Psoas muscle (tissue), 8 donors: ENCODE measurements around the gene KDM5A. TPM values are rescaled to one million over a fixed set of nuclear protein-coding genes. Genes with fewer than 3 reads are reported as not detected.
A peak's percentile ranks its signal among the peaks of the same experiment; 100 is the strongest.

Experiments
- ATAC-seq, 4 donors: fragments of 200-7000 bp; cut with Tn5 transposase; one replicate each; pipeline ENCODE4 v1.9.1; 2020; ENCODE audit warnings: moderate library complexity in 3 of 4, mild to moderate bottlenecking in 2 of 4
- DNase-seq, 2 donors: peaks; one replicate each; pipeline ENCODE4 v3.0.0-alpha.2; 2020
- H3K27ac ChIP-seq: fragments of 200-600 bp; one replicate; pipeline ENCODE4 v1.8.0; 2022
- H3K27me3 ChIP-seq, 3 donors: fragments of 200-600 bp in 1 of 3; one replicate each; pipeline versions ENCODE4 v1.6.1 to v1.8.0; 2013 to 2022; ENCODE audit warnings: low read length in 2 of 3, mild to moderate bottlenecking in 2 of 3, moderate library complexity in 1 of 3; ENCODE audit not compliant: insufficient read depth in 3 of 3
- H3K36me3 ChIP-seq, 2 donors: fragments of 200-600 bp in 1 of 2; one replicate each; pipeline versions ENCODE4 v1.6.1 to v1.8.0; 2013 to 2022; ENCODE audit warnings: low read depth in 1 of 2, mild to moderate bottlenecking in 1 of 2, moderate library complexity in 1 of 2; ENCODE audit not compliant: insufficient read depth in 1 of 2
- H3K4me1 ChIP-seq: fragments of 200-600 bp; one replicate; pipeline ENCODE4 v1.8.0; 2022
- H3K4me3 ChIP-seq: fragments of 200-600 bp; one replicate; pipeline ENCODE4 v1.8.0; 2022; ENCODE audit warnings: mild to moderate bottlenecking
- H3K9me3 ChIP-seq: fragments of 200-600 bp; one replicate; pipeline ENCODE4 v1.8.0; 2022
- CTCF ChIP-seq: fragments of 200-600 bp; IDR thresholded peaks from one replicate; pipeline ENCODE4 v1.8.0; 2022; ENCODE audit warnings: antibody characterized with exemption
- WGBS, 3 donors: extraction: QIAGEN DNeasy Blood & Tissue Kit; methylation state at CpG; one replicate each; pipeline versions ENCODE4 v1.1.6 to v1.1.7; 2013; 5-methylcytosine and 5-hydroxymethylcytosine counted together
- intact Hi-C, 2 donors: fragments of 100-400 bp; cut with DNase I; formaldehyde crosslinking; loops; one replicate each; pipeline versions ENCODE4 v1.11.0 to v1.14.2; 2022
- polyA plus RNA-seq, 3 donors: library from polyadenylated mRNA; stranded (reverse); fragments of 200-250 nt; gene quantifications; one replicate each; pipeline ENCODE4 v1.2.3, GENCODE V29; 2013
- total RNA-seq, 4 donors: library from RNA; stranded (reverse); fragmentation: NEBNext Ultra II Directional in 2 of 4; extraction: Animal tissue kit (Norgen Biotek cat#: 25700) in 2 of 4; gene quantifications; one replicate each; pipeline versions ENCODE4 v1.2.1 to v1.2.4, GENCODE V29; 2021 to 2023
- donor health status: healthy with polysubstance abuse.
- donor health status: DM: no; HTN: no; CAD: no; lungs with moderate emphysema.
- donor health status: Bipolar disorder and iron deficiency.
- donor health status: healthy.
- donor health status: DM: yes; HTN: yes; CAD: no.
- donor health status: DM: no; HTN: no; CAD: no.
- donor health status: DM: no; HTN: no; CAD: no.
- donor health status: DM: yes; HTN: yes; CAD: no.

The KDM5A gene
- total and polyA plus RNA-seq, 7 donors: 4.0 to 49.5 (median 24.8) TPM

GRCh38 chr12:264269-264668 is 124.9 kb downstream of the KDM5A start:
- H3K27ac ChIP-seq: no peak overlapping the region
- no peak for TF ChIP-seq CTCF
- no peaks in the 10 kb centered on the region for H3K9me3 ChIP-seq
- no peaks in the 10 kb centered on the region for H3K4me1 ChIP-seq
- DNase-seq: no peak
- 80 to 84% (median 81%) methylated on average over 3 of the region's 3 CpGs for WGBS, 3 donors
- H3K27me3 ChIP-seq: no peaks in the 10 kb centered on the region
- H3K4me3 ChIP-seq: no peak overlapping the region
- H3K36me3 ChIP-seq: no peaks in the 10 kb centered on the region
- no peak for ATAC-seq
- intact Hi-C loops: no loop called here

DNA sequence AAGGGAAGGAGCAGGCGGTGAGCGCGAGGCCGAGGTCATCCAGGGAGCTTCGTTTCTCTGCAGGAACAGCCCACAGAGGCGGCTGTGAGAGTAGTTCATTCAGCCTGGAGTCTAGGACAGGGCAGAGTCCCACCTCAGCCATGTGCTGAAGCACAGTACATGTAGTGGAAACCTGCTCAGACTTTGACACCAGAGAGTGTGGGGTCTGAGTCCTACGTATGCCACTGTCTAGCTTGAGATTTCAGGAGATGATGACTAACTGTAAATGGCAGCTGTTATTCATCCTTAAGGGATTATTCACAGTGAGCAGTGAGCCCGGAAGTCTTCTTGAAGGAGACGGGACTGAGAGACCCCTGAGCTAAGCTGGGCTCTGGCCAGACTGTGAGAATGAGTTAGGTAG is 125.5 kb downstream of the KDM5A start:
- no peak overlapping the region for H3K4me3 ChIP-seq
- H3K27me3 ChIP-seq: peaks cover 0 to 1% (median 0%) of the 10 kb centered on the region in 3 donors
- DNase-seq: no peak
- no peaks in the 10 kb centered on the region for H3K4me1 ChIP-seq
- H3K36me3 ChIP-seq: no peaks in the 10 kb centered on the region
- H3K9me3 ChIP-seq: no peaks in the 10 kb centered on the region
- TF ChIP-seq CTCF: no peak
- intact Hi-C loops: no loop called here
- H3K27ac ChIP-seq: no peak overlapping the region
- WGBS, 3 donors: 63 to 70% (median 65%) methylated on average over 9 of the region's 9 CpGs
- ATAC-seq: peak in 1 of 4 donors; percentile 24

DNA sequence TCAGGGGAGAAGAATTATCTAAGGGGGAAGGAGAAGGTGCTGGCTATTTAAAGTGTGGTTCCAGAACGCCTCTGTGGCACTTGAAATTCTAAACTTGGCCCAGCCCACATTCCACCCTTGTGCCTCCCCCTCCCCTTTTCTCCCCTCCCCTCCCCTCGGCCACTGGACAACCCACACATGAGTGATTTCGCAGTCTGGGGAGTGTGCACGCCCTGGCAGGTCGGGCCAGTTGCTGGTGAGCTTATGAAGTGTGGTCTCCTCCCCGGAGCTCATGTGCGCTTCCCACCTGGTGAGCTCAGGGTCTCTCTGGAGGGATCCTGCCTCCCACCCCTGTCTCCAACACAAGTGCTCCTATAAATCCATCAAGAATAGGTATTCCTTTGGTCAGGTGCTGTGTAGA is 126.3 kb downstream of the KDM5A start, which contains the start of gene SLC6A13:
Gene SLC6A13 (minus strand): TSS at position 20 of the 400 bp plus-strand sequence. CDS start 2,784 bp downstream, outside the sequence.
- WGBS, 3 donors: 17 to 20% (median 19%) methylated on average over 7 of the region's 7 CpGs
- no peak within 1 kb of the TSS for H3K27ac ChIP-seq
- intact Hi-C loops: no loop called here
- no peaks in the 10 kb centered on the region for H3K9me3 ChIP-seq
- TF ChIP-seq CTCF: no peak
- ATAC-seq (peak in 3 of 4 donors; percentile 56 to 65 (median 62)), DNase-seq (no peak)
- H3K4me3 ChIP-seq: no peak within 1 kb of the TSS
- no peaks in the 10 kb centered on the region for H3K4me1 ChIP-seq
- no peaks in the 10 kb centered on the region for H3K36me3 ChIP-seq
- H3K27me3 ChIP-seq: peaks cover 0 to 3% (median under 1%) of the 10 kb centered on the region in 3 donors

GRCh38 chr12:262113-262512 is 127.0 kb downstream of the KDM5A start:
- intact Hi-C loops: no loop called here
- no peaks in the 10 kb centered on the region for H3K4me1 ChIP-seq
- no peak overlapping the region for H3K4me3 ChIP-seq
- TF ChIP-seq CTCF: no peak
- no peaks in the 10 kb centered on the region for H3K9me3 ChIP-seq
- DNase-seq: no peak
- H3K27me3 ChIP-seq: peaks cover 0 to 5% (median 3%) of the 10 kb centered on the region in 3 donors
- H3K27ac ChIP-seq: no peak overlapping the region
- ATAC-seq: no peak
- H3K36me3 ChIP-seq: no peaks in the 10 kb centered on the region
